Measurements from ENCODE around the gene MBD6. TPM values are rescaled to one million over a fixed set of nuclear protein-coding genes. Genes with fewer than 3 reads are reported as not detected.

Gene MBD6
- polyA plus RNA-seq, 1 donor (not counting 4 experiments of a cell fraction or from before 2014, with no cell fraction given) = 1.8 TPM

GRCh38 chr12:57533108-57533507 is 10.5 kb downstream of the MBD6 start:
- no peaks in the 10 kb centered on the region for H3K9me3 ChIP-seq (ENCODE audit: control insufficient read depth, low read depth, low read length)
- no peak for TF ChIP-seq CTCF (optimal IDR thresholded peaks at IDR 0.05 in 1 of 3, IDR thresholded peaks at IDR 0.05 in 1 of 3, conservative IDR thresholded peaks at IDR 0.05 in 1 of 3; ENCODE audit: extremely low read depth in 1 of 3, insufficient read depth in 2 of 3, low read length in 3 of 3)
- no peak for TF ChIP-seq EZH2 (IDR thresholded peaks at IDR 0.05; ENCODE audit: low read length)
- H4K20me1 ChIP-seq (ENCODE audit: control insufficient read depth, extremely low read depth, insufficient read depth, low read length) = no peaks in the 10 kb centered on the region
- H2AFZ ChIP-seq (ENCODE audit: control insufficient read depth, low read length) = no peak overlapping the region
- H3K27ac ChIP-seq (ENCODE audit: control insufficient read depth, insufficient read depth, low read length) = no peak overlapping the region
- no peak overlapping the region for H3K4me3 ChIP-seq (ENCODE audit: control insufficient read depth in 2 of 3, extremely low read depth in 1 of 3, insufficient read depth in 2 of 3, low read depth in 1 of 3, low read length in 3 of 3)
- H3K4me2 ChIP-seq (ENCODE audit: control insufficient read depth, extremely low read depth, insufficient read depth, low read depth, low read length) = no peak overlapping the region
- H3K79me2 ChIP-seq (ENCODE audit: control insufficient read depth, insufficient read depth, low read length) = no peaks in the 10 kb centered on the region
- no peaks in the 10 kb centered on the region for H3K9me1 ChIP-seq (ENCODE audit: control insufficient read depth, extremely low read depth, insufficient read depth, low read length)
- no peak for DNase-seq (ENCODE audit: low read depth, low spot score)
- no peak for FAIRE-seq
- no peak overlapping the region for H3K9ac ChIP-seq (ENCODE audit: control insufficient read depth, extremely low read depth, insufficient read depth, low read length)
- no peaks in the 10 kb centered on the region for H3K4me1 ChIP-seq (ENCODE audit: control insufficient read depth, extremely low read depth, insufficient read depth, low read length)
- dilution Hi-C loops (cut with MboI; ENCODE audit: extremely low pct_ligation_motif_present, low sequenced_read_pairs) = no loop called here
- no peaks in the 10 kb centered on the region for H3K27me3 ChIP-seq (ENCODE audit: control insufficient read depth, extremely low read depth, insufficient read depth, low read length)
- peaks cover 45 to 51% of the 10 kb centered on the region in 2 experiments for H3K36me3 ChIP-seq (ENCODE audit: control insufficient read depth in 2 of 2, extremely low read depth in 1 of 2, insufficient read depth in 2 of 2, low read length in 2 of 2)

- H2AFZ ChIP-seq (ENCODE audit: control insufficient read depth, low read length) = no peak overlapping the region
- H3K9me1 ChIP-seq (ENCODE audit: control insufficient read depth, extremely low read depth, insufficient read depth, low read length) = no peaks in the 10 kb centered on the region
- H3K9me3 ChIP-seq (ENCODE audit: control insufficient read depth, low read depth, low read length) = no peaks in the 10 kb centered on the region
- FAIRE-seq (no peak), DNase-seq (ENCODE audit: low read depth, low spot score) (no peak)
- H3K79me2 ChIP-seq (ENCODE audit: control insufficient read depth, insufficient read depth, low read length) = no peaks in the 10 kb centered on the region
- H3K4me2 ChIP-seq (ENCODE audit: control insufficient read depth, extremely low read depth, insufficient read depth, low read depth, low read length) = no peak overlapping the region
- no peak overlapping the region for H3K27ac ChIP-seq (ENCODE audit: control insufficient read depth, insufficient read depth, low read length)
- no peaks in the 10 kb centered on the region for H3K27me3 ChIP-seq (ENCODE audit: control insufficient read depth, extremely low read depth, insufficient read depth, low read length)
- no peak overlapping the region for H3K4me3 ChIP-seq (ENCODE audit: control insufficient read depth in 2 of 3, extremely low read depth in 1 of 3, insufficient read depth in 2 of 3, low read depth in 1 of 3, low read length in 3 of 3)
- TF ChIP-seq EZH2 (IDR thresholded peaks at IDR 0.05; ENCODE audit: low read length) (no peak), CTCF (optimal IDR thresholded peaks at IDR 0.05 in 1 of 3, IDR thresholded peaks at IDR 0.05 in 1 of 3, conservative IDR thresholded peaks at IDR 0.05 in 1 of 3; ENCODE audit: extremely low read depth in 1 of 3, insufficient read depth in 2 of 3, low read length in 3 of 3) (no peak)
- no peak overlapping the region for H3K9ac ChIP-seq (ENCODE audit: control insufficient read depth, extremely low read depth, insufficient read depth, low read length)
- dilution Hi-C loops (cut with MboI; ENCODE audit: extremely low pct_ligation_motif_present, low sequenced_read_pairs) = no loop called here
- H3K4me1 ChIP-seq (ENCODE audit: control insufficient read depth, extremely low read depth, insufficient read depth, low read length) = no peaks in the 10 kb centered on the region
- no peaks in the 10 kb centered on the region for H4K20me1 ChIP-seq (ENCODE audit: control insufficient read depth, extremely low read depth, insufficient read depth, low read length)
- H3K36me3 ChIP-seq (ENCODE audit: control insufficient read depth in 2 of 2, extremely low read depth in 1 of 2, insufficient read depth in 2 of 2, low read length in 2 of 2) = peaks cover 36 to 51% of the 10 kb centered on the region in 2 experiments
Observed at GRCh38 chr12:57534250-57534649, 11.6 kb downstream of the MBD6 start.

Data from keratinocyte (primary cell).